Neuronal stem cell (in vitro differentiated cells): ENCODE results near the gene MBLAC2.

ENCODE experiments used
- DNase-seq: peaks from one replicate; pipeline ENCODE4 v3.0.0-alpha.2; 2013; ENCODE audit warnings: low spot score
- H2AFZ ChIP-seq: one replicate; pipeline ENCODE4 v1.6.1; 2013; ENCODE audit warnings: mild to moderate bottlenecking, low read length, inconsistent platforms
- H2AK5ac ChIP-seq: 2 replicates; pipeline ENCODE4 v1.6.1; 2013; ENCODE audit warnings: low read depth, mild to moderate bottlenecking, inconsistent platforms, low read length, moderate library complexity, mixed read lengths
- H2BK120ac ChIP-seq: 2 replicates; pipeline ENCODE4 v1.6.1; 2013; ENCODE audit warnings: low read depth, mild to moderate bottlenecking, inconsistent platforms, low read length, moderate library complexity, mixed read lengths
- H2BK12ac ChIP-seq: one replicate; pipeline ENCODE4 v1.6.1; 2013; ENCODE audit warnings: low read length, inconsistent platforms
- H2BK15ac ChIP-seq: 2 replicates; pipeline ENCODE4 v1.6.1; 2013; ENCODE audit warnings: mild to moderate bottlenecking, low read length, inconsistent platforms, mixed read lengths
- H2BK5ac ChIP-seq: one replicate; pipeline ENCODE4 v1.6.1; 2013; ENCODE audit warnings: inconsistent platforms, mild to moderate bottlenecking, low read length, moderate library complexity
- H3K14ac ChIP-seq: one replicate; pipeline ENCODE4 v1.6.1; 2013; ENCODE audit warnings: low read length, inconsistent platforms
- H3K18ac ChIP-seq: 2 replicates; pipeline ENCODE4 v1.6.1; 2013; ENCODE audit warnings: low read length, inconsistent platforms
- H3K23ac ChIP-seq: 2 replicates; pipeline ENCODE4 v1.6.1; 2013; ENCODE audit warnings: low read depth, mild to moderate bottlenecking, mixed read lengths, low read length, inconsistent platforms; ENCODE audit not compliant: poor library complexity
- H3K27ac ChIP-seq: replicated peaks from 3 replicates; pipeline ENCODE4 v1.5.1; 2013; ENCODE audit warnings: low read length, inconsistent platforms
- H3K27me3 ChIP-seq, 3 experiments: 2 replicates each; pipeline ENCODE4 v1.6.1; 2013; ENCODE audit warnings: low read length in 3 of 3, mild to moderate bottlenecking in 2 of 3, inconsistent platforms in 1 of 3, low read depth in 1 of 3, mixed read lengths in 1 of 3, moderate library complexity in 1 of 3; ENCODE audit not compliant: control insufficient read depth in 3 of 3, insufficient read depth in 3 of 3
- H3K36me3 ChIP-seq, 2 donors: replicated peaks in 1 of 2; 2 replicates each; pipeline ENCODE4 v1.6.1; 2013; ENCODE audit warnings: low read length in 2 of 2; ENCODE audit not compliant: control insufficient read depth in 2 of 2, insufficient read depth in 2 of 2
- H3K4ac ChIP-seq: 2 replicates; pipeline ENCODE4 v1.6.1; 2013; ENCODE audit warnings: inconsistent platforms, mild to moderate bottlenecking, low read length, moderate library complexity
- H3K4me1 ChIP-seq, 2 donors: 1 replicate in 1 of 2; 2 replicates in 1 of 2; pipeline ENCODE4 v1.6.1; 2013; ENCODE audit warnings: low read length in 2 of 2, low read depth in 1 of 2; ENCODE audit not compliant: control insufficient read depth in 2 of 2, insufficient read depth in 1 of 2
- H3K4me2 ChIP-seq: one replicate; pipeline ENCODE4 v1.6.1; 2013; ENCODE audit warnings: mild to moderate bottlenecking, low read length, inconsistent platforms; ENCODE audit not compliant: insufficient read depth, poor library complexity, severe bottlenecking
- H3K4me3 ChIP-seq, 2 donors: 2 replicates each; pipeline ENCODE4 v1.5.1; 2013; ENCODE audit warnings: low read length in 2 of 2, mild to moderate bottlenecking in 2 of 2, inconsistent platforms in 1 of 2, moderate library complexity in 1 of 2
- H3K79me1 ChIP-seq: one replicate; pipeline ENCODE4 v1.6.1; 2013; ENCODE audit warnings: low read depth, mild to moderate bottlenecking, inconsistent platforms, low read length, moderate library complexity
- H3K9ac ChIP-seq: one replicate; pipeline ENCODE4 v1.6.1; 2013; ENCODE audit warnings: mild to moderate bottlenecking, low read depth, low read length, inconsistent platforms; ENCODE audit not compliant: poor library complexity
- H3K9me3 ChIP-seq, 2 donors: replicated peaks in 1 of 2; 2 replicates each; pipeline versions ENCODE3 to v1.6.1; 2013; ENCODE audit warnings: low read length in 2 of 2, mild to moderate bottlenecking in 2 of 2, inconsistent platforms in 1 of 2, low read depth in 1 of 2, mixed read lengths in 1 of 2, moderate library complexity in 1 of 2; ENCODE audit not compliant: control insufficient read depth in 2 of 2, insufficient read depth in 1 of 2
- H4K8ac ChIP-seq: one replicate; pipeline ENCODE4 v1.6.1; 2013; ENCODE audit warnings: low read depth, mild to moderate bottlenecking, inconsistent platforms, low read length, moderate library complexity
- H4K91ac ChIP-seq: one replicate; pipeline ENCODE4 v1.6.1; 2013; ENCODE audit warnings: low read length, low read depth, mild to moderate bottlenecking, inconsistent platforms; ENCODE audit not compliant: poor library complexity
- WGBS, 2 donors: extraction: QIAGEN DNeasy Blood & Tissue Kit; methylation state at CpG; one replicate each; pipeline ENCODE4 v1.1.7; 2013; ENCODE audit warnings: missing lambda C conversion rate in 2 of 2, mixed read lengths in 1 of 2; ENCODE audit not compliant: insufficient read length in 2 of 2, insufficient replicate concordance in 1 of 2; ENCODE audit errors: extremely low coverage in 2 of 2; 5-methylcytosine and 5-hydroxymethylcytosine counted together

The MBLAC2 gene

GRCh38 chr5:90510438-90510837, 35.9 kb upstream of the MBLAC2 start:
- Histone ChIP-seq H3K14ac (no peak overlapping the region), H3K18ac (no peak overlapping the region), H3K4me1 (no peaks in the 10 kb centered on the region), H4K91ac (no peak overlapping the region), H2AFZ (no peak overlapping the region), H3K79me1 (no peaks in the 10 kb centered on the region), H3K9me3 (no peaks in the 10 kb centered on the region), H3K4me2 (no peak overlapping the region), H2BK5ac (no peak overlapping the region), H2BK120ac (no peak overlapping the region), H4K8ac (no peak overlapping the region), H3K4me3 (no peak overlapping the region), H3K27me3 (no peaks in the 10 kb centered on the region), H3K23ac (no peak overlapping the region), H2AK5ac (no peak overlapping the region), H2BK15ac (no peak overlapping the region), H3K27ac (no peak overlapping the region), H2BK12ac (no peak overlapping the region), H3K9ac (no peak overlapping the region), H3K36me3 (peaks cover 0 to 2% of the 10 kb centered on the region in 2 donors), H3K4ac (no peak overlapping the region)
- DNase-seq = no peak
- no CpG with 5 or more reads among the region's 1 CpG for WGBS, 2 donors

- Histone ChIP-seq H2BK15ac (no peak overlapping the region), H3K23ac (no peak overlapping the region), H2AFZ (no peak overlapping the region), H3K18ac (no peak overlapping the region), H3K27ac (no peak overlapping the region), H3K79me1 (no peaks in the 10 kb centered on the region), H2AK5ac (no peak overlapping the region), H3K4me1 (no peaks in the 10 kb centered on the region), H2BK120ac (no peak overlapping the region), H2BK12ac (no peak overlapping the region), H3K27me3 (no peaks in the 10 kb centered on the region), H4K91ac (no peak overlapping the region), H3K4ac (no peak overlapping the region), H3K14ac (no peak overlapping the region), H2BK5ac (no peak overlapping the region), H3K9ac (no peak overlapping the region), H3K4me3 (no peak overlapping the region), H3K9me3 (no peaks in the 10 kb centered on the region), H3K4me2 (no peak overlapping the region), H3K36me3 (no peaks in the 10 kb centered on the region), H4K8ac (no peak overlapping the region)
- DNase-seq = no peak
These were observed 31.6 kb upstream of the MBLAC2 start for GRCh38 chr5:90506221-90506620.

- H3K4ac ChIP-seq = no peak overlapping the region
- DNase-seq = no peak
- no peak overlapping the region for H2BK12ac ChIP-seq
- no peaks in the 10 kb centered on the region for H3K4me1 ChIP-seq
- no peak overlapping the region for H3K9ac ChIP-seq
- H3K36me3 ChIP-seq = no peaks in the 10 kb centered on the region
- no peak overlapping the region for H2AFZ ChIP-seq
- no peaks in the 10 kb centered on the region for H3K79me1 ChIP-seq
- no peak overlapping the region for H2BK5ac ChIP-seq
- no peak overlapping the region for H3K27ac ChIP-seq
- H3K4me2 ChIP-seq = no peak overlapping the region
- H3K23ac ChIP-seq = no peak overlapping the region
- no peak overlapping the region for H2BK120ac ChIP-seq
- no peaks in the 10 kb centered on the region for H3K27me3 ChIP-seq
- WGBS, 2 donors = no CpG with 5 or more reads among the region's 2 CpGs
- H4K8ac ChIP-seq = no peak overlapping the region
- H4K91ac ChIP-seq = no peak overlapping the region
- H3K9me3 ChIP-seq = no peaks in the 10 kb centered on the region
- no peak overlapping the region for H3K4me3 ChIP-seq
- no peak overlapping the region for H3K18ac ChIP-seq
- H3K14ac ChIP-seq = no peak overlapping the region
- H2AK5ac ChIP-seq = no peak overlapping the region
- H2BK15ac ChIP-seq = no peak overlapping the region
These were observed 30.2 kb upstream of the MBLAC2 start for GRCh38 chr5:90504743-90505142.

GRCh38 chr5:90503596-90503995, 29.0 kb upstream of the MBLAC2 start:
- Histone ChIP-seq H4K8ac (no peak overlapping the region), H2BK120ac (no peak overlapping the region), H3K4me1 (no peaks in the 10 kb centered on the region), H2BK5ac (no peak overlapping the region), H3K4me3 (no peak overlapping the region), H3K4me2 (no peak overlapping the region), H4K91ac (no peak overlapping the region), H3K18ac (no peak overlapping the region), H2BK12ac (no peak overlapping the region), H3K14ac (no peak overlapping the region), H3K4ac (no peak overlapping the region), H3K9me3 (no peaks in the 10 kb centered on the region), H3K79me1 (no peaks in the 10 kb centered on the region), H3K27ac (no peak overlapping the region), H3K27me3 (no peaks in the 10 kb centered on the region), H2BK15ac (no peak overlapping the region), H2AK5ac (no peak overlapping the region), H3K23ac (no peak overlapping the region), H3K36me3 (no peaks in the 10 kb centered on the region), H2AFZ (no peak overlapping the region), H3K9ac (no peak overlapping the region)
- WGBS, 2 donors = no CpG with 5 or more reads among the region's 1 CpG
- no peak for DNase-seq
